Measurements from ENCODE around the gene AP2B1.
"Not testable (repeated sequence)": the region's sequence is repeated elsewhere in the genome, so short reads cannot be mapped to it uniquely, and the experiment has no call there.

AP2B1 gene

DNA sequence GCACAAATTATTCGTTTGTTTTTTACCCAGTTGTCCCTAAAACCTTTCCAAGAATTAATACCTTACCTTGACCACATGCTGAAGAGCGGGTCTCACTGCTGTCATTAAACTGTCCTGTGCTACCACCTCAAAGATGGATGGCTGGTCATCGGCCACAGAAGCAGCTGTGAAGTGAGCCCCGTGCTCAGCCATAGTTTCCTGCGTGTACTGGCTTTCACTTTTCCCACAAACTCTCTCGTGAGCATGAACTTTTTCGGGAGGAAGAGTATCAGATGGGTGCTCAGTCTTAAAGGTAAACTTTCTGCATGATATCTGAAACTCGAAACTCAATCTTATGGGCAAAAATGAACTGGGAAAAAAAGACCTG, 9.3 kb upstream of the AP2B1 start:
- DNase-seq (ENCODE audit: low read depth) = no peak

DNA sequence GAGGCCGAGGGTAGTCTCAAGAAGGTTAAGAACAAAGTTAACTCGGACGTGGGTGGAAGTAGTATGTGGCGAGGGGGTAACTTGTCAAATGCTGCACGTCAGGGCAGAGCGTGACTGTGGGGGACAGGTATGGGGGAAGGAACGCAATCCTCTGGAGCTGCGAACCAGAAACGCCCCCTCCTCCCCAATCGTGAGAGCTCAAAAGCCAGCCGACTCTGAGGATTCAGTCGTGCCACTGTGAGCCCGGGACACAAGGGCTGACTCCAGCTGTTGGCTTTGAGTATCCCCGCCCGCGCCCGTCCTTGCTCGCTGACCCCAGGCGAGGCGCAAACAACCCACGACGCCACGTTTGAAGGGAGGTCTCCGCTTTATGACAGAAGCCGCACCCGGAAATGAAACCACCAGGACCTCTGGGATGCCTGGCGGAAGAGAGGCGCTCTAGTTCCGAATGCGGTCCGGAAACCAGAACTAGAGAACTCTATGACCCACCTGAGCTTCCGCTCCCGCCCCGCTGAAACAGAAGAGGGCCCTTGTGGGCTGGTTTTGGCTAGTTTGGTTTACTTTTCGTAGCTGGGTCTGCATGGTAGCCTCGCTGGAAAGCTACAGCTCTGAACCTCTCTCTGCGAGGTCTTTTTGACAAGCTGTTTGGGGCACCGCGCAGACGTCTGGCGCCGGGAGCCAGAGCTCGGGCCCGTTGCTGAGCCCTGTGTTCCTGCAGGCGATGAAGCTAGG, 8.8 kb upstream of the AP2B1 start, which contains the start of gene PEX12:
Gene PEX12, minus strand, starts transcription at position 375 of the 732 bp plus-strand sequence. CDS start 550 bp downstream, outside the sequence.
- DNase-seq (ENCODE audit: low read depth) = peak; percentile 45

DNA sequence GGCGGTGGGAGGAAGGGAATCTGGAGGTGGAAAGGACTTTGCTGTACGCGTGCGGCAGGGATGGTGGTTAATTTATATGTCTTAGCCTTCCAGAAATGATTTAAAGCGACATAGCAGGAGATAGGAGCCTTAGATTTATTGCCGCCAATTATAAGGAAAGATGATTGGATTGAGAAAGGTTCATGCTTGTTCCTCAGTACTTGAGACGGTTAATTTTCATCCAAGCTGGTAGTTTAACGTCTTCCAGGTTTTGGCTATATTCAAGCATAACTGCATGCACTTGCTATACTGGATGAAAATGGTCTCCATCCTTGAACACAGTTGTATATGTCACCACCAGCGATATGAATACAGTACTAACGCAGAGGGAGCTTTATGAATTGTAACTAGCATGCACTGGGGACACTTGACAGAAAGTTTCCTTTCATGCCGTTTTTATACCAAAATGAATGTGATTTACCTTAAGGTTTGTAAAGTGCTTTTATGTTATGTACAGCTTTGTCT, 8.1 kb upstream of the AP2B1 start:
- DNase-seq (ENCODE audit: low read depth) = no peak

DNA sequence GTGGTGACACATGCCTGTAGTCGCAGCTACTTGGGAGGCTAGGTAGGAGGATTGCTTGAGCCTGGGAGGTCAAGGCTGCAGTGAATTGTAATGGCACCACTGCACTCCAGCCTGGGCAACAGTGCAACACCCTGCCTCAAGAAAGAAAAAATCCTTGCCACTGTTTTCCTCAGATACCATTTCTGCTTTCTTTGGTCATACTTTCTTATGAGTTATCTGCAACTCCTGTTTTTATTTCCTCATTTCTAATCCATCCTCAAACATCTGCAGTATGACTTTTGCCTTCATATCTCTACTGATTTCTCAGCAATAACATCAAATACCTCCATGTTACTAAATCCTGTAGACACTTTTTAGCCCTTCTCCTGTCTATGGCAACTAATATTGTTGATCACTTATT, 3.1 kb upstream of the AP2B1 start:
- DNase-seq (ENCODE audit: low read depth) = no peak

DNA sequence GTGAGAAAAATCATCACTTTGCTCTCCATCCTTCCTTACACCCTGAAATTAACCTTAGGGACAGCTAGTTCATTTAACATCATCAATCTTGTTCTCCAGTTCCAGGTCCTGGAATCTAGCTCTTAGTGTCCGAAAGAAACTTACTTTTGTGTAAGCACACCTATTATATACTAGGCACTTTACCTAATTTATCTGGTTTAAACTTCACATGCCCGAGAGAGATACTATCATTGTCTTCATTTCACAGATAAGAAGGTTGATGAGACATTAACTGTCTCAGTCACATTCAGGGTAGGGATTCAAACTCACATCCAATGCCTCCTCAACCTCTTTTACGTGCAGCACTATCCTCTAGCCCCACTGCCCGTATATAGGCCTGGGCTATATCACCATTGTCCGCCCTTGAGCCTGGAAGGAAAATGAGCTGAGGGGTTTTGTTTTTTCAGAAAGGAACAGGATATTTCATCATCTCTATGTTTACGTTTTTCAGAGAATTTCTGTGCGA, 501 bp upstream of the AP2B1 start:
- DNase-seq (ENCODE audit: low read depth) = no peak

DNA sequence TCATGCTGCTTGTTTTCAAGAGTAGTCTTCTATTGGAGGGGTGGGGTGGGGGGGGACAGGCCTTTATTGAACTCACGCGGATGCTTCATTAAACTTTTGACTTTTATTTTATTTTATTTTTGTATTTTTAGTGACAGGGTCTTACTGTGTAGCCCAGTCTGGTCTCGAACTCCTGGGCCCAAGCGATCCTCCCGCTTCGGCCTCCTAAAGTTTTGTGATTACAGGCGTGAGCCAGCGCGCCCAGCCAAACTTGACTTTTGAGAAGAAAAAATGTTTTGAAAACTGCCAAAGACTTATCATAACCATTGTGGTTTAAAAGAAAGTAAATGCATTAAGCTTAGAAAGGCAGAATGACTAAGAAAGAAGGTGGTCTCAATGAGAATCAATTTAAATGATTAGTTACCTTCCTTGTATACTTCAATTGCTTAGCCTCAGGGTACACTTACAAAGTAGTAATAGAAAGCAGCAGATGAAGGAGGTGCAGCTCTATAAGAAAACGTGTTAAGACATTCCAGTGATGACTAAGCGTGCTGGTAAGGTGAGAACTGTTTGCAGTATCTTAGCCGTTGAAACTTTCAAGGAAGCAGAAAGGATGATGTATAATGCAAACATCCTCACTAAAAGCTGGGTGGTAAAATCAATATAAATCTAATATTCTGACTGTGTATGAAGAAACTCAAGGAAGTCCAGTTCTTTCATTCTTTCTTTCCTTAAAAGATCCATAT, 1.2 kb downstream of the AP2B1 start:
- DNase-seq (ENCODE audit: low read depth) = peak; percentile 61

DNA sequence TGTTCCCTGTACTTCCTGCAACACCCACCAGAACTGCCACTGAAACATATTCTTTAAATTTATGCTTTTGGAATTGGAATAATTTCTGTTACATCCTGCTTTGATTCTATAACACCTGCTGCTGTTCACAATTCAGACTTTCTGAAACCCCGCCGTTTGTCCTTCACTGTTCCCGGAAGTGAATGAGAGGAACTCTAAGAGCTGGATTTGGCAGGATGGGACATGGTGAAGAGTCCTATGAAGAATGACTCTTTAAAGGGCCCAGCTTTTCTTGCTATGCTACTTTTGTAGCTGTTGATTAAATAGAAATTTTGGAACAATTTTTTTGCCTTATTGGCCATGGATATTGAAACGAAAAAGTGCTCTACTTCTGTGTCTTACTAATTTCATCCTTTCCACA, 8.9 kb downstream of the AP2B1 start:
- no peak for DNase-seq (ENCODE audit: low read depth)

DNA sequence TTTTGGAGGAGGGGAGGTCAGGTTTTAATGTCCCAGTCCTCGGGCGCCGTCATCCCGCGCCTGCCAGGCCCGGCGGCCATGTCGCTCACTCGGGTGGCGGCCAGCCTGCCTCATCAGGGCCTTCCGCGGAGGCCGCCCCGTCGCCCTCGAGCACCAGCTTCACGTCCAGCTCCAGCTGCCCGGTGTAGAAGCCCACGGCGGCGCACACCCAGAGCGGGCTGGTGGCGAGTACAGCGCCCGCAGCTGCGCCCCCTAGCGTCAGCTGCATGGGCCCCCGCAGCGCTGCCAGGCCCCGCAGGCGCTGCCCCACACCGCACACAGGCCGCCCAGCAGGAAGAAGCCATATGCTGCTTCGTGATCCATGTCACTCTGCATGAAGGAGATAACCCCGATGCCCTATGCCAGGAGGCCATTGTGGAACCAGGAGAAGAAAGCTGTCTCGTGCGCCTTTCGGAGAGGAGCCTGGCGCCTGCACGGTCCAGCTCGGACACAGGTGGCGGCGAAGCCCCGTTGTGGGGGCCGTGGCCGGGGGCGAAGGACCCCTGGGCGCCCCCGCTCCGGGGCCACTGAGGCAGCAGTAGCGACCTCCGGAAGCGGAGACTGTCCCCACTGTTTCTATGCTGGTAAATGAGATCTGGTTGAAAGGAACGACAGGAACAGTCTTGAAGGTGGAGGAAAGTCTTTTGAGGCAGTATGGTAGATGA, 9.6 kb downstream of the AP2B1 start:
- no peak for DNase-seq (ENCODE audit: low read depth)

DNA sequence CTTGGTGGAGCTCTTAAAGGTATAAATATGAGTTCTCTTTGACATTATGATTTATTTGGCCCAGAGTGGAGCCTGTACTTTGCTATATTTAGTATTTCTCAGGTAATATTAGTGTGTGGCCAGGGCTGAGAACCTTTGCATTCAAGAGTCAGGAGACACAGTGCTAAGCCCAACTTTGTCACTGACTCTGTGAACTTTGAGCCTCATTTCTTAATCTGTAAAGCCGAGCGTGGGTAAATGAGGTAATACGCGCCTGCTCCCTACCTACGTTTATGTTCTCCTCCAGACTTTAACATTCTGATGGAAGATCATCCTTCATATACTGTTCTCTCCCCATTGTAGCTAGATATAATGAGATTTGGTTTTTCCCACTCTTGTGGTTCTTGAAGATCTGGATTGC, 10.5 kb downstream of the AP2B1 start:
- DNase-seq (ENCODE audit: low read depth) = no peak

DNA sequence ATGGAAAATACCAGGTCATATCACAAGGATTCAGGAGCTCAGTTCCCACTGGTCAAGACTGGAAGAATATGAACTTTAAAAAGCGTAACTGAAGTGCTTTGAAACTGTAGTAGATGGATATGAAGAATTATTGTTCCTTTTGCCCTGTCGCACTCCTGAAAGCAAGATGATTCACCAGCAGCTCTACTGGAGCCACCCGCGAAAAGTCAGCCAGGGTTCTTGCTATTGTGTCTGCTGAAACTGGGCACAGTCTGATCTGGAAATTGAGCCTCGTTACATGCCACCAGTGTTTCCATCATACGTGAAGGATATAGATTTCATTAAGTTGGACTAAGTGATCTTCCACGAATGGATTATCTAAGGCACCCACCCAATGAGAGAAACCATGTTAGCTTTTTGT, 16.6 kb downstream of the AP2B1 start:
- no peak for DNase-seq (ENCODE audit: low read depth)

DNA sequence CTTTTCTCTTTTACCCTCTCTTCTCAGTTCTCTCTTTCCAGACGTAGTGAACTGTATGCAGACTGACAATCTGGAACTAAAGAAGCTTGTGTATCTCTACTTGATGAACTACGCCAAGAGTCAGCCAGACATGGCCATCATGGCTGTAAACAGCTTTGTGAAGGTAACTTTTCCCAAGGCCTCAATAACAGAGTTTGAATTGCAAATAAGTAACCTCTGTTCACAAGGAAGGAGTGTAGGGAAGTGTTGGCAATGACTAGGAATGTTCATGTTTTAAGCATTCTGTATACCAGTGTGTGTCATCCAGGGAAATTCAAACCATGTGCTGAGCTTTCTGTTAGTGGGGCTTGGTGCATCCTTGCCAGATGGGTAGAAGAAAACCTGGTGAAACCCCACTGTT, 18.6 kb downstream of the AP2B1 start:
- DNase-seq (ENCODE audit: low read depth) = peak; percentile 26

DNA sequence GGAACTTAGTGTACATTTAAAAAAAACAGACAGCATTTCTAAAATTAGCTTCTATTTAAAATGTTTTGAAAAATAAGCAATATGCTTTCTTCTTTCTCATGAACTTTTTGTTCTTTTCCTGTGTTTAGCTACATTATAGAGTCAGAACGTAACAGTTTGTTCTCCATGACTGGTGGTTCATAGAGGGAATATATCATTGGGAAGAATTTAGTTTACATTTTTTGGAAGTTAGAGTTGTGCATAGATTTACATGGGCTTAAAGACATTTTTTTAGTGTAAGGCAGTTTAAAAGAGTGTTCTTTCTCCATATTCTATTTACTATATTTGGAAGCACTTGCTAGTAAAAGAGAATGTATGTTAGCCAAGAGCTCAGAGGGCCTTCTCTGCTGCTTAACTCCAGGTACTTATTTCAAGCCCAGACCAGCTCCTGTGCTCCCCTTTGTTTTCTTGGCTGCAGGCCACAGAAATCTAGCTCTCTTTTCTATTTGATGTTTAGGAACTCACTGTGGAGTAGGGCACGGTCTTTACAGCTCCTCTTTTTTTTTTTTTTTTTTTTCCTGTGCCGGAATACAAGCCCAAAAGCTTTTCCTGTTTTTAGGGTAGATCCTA, 20.2 kb downstream of the AP2B1 start:
- no peak for DNase-seq (ENCODE audit: low read depth)

DNA sequence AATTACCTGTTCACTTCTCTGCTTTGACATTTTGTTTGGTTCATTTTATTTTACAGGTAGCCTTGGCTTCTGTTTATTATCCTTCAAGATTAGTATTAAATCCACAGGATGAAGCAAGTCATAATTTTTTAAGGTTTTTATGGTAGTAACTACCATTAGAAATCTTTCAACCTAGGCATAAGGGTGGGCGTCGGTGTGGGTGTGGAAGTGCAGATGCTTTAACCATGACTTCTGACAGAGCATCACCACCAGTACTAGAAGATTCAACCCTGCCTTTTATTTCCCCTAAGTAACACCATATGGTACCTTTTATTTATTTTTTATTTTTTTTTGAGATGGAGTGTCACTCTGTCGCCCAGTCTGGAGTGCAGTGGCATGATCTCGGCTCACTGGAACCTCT, 22.7 kb downstream of the AP2B1 start:
- no peak for DNase-seq (ENCODE audit: low read depth)

DNA sequence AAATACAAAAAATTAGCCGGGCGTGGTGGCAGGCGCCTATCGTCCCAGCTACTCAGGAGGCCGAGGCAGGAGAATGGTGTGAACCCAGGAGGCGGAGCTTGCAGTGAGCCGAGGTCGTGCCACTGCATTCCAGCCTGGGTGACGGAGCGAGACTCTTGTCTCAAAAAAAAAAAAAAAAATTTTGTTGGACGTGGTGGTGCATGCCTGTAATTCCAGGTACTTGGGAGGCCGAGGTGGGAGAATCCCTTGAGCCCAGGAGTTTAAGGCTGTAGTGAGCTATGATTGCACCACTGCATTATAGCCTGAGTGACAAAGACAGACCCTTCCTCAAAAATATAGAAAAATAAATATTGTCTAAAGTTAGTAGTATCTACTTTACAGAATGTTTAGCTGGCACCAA, 23.6 kb downstream of the AP2B1 start:
- DNase-seq (ENCODE audit: low read depth) = not testable (repeated sequence)

DNA sequence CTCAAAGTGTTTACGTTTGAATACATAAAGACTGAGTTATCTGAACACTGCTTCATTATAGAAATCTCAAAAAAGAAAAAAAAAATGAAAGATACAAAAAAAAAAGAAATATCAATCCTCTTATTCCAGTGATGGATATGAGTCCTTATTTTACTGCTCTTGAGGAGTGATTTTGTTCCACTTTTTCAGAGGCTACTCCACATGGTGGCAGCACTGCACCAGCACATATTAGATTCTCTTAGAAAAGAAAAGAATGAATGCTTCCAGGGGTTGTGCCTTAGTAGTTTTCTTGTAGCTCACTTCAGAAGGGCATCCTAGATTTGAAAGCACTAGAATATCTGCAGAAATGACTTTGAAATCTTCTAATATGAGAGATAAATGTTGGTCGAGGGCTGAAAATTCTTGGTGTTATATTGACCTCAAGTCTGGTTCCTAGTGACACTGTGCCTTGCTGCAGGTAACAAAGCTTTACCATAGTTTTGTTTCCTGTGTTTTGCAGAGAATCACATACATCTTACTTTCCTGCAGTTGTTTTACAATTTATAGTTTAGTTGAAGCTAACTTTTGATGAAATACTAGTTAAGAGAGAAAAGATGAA, 25.9 kb downstream of the AP2B1 start:
- DNase-seq (ENCODE audit: low read depth) = no peak

DNA sequence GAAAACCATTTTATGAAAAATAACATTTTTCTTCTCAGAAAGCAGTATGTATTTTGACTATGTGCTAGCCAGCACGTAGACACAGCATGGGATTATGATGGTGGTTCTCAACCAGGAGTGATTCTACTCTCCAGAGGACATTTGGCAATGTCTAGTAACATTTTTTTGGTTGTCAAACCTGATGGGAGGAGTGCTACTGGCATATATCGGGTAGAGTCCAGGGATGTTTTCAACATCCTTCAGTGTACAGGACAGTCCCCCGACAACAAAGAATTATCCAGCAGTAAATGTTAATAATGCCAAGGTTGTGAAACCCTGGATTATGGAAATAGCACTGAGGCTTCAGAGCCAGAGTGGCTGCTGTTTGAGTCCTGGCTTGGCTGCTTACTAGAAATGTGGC, 27.7 kb downstream of the AP2B1 start:
- no peak for DNase-seq (ENCODE audit: low read depth)

DNA sequence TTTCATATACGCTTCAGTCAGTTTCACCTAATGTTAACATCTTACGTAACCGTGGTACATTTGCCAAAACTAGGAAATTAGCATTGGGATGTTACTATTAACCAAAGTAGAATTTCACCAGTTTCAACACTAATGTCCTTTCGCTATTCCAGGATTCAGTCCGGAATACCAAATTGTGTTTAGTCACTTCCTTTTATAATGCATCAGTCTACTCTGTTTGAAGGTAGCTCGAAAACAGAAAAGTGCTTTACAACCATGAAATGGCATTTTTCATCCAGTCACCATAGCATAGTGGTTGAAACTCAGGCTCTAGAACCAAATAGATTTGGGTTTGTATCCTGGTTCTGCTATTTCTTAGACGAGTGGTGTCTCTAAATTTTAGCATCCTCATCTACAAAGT, 29.4 kb downstream of the AP2B1 start:
- DNase-seq (ENCODE audit: low read depth) = no peak

DNA sequence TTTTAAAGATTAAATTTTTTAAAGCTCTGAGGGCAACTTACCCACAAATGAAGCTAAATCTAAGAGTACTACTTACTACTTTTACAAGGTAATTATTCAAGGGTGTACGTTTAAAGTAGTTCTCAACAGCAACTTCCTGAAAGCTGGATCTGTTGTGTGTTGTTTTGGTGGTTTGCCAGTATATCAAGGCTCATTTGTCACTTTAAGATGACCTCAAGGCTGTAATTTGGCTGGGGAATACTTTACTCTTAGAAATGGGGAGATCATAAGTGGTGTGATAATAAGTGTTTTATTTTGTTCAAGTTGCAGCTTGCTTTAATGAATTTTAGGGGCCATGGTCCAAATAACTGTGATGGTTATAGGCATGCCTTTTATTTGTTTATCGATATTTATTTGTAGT, 30.4 kb downstream of the AP2B1 start:
- no peak for DNase-seq (ENCODE audit: low read depth)

DNA sequence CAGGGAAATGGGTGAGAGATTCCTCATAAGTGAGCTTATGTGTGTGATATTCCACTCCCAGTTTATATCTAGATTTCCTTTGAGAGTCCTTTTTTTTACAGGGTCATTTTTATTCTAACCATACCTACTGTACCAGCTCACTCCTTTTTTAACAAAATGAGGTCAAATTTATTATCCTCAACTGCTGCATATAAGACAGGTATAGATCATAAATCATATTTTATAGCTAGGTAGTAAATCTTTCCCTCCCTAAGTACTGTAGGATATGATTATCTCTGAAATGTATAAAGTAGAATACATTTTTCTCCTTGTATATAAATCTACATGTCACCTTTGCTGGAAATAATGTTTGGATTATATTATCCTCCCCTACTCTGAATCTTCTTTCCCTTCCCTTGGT, 31.5 kb downstream of the AP2B1 start:
- no peak for DNase-seq (ENCODE audit: low read depth)

DNA sequence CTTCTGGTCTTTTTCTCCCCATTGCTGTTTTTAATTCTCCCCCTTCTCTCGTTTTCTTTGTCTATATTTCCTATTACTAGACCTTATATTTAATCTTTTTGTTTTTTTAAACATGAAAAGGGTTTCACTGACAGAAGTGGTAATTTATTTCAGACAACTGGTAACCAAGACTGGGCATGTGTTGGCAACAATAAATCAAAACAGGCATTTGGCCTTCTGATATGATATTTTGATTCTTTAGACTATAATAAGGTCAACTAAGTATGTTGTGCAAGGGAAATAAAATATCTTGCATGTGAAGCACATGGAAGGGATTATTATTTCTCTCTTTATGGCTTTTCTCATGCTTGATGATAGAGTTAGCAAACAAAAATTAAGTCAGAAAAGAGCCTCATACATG, 34.6 kb downstream of the AP2B1 start:
- no peak for DNase-seq (ENCODE audit: low read depth)

DNA sequence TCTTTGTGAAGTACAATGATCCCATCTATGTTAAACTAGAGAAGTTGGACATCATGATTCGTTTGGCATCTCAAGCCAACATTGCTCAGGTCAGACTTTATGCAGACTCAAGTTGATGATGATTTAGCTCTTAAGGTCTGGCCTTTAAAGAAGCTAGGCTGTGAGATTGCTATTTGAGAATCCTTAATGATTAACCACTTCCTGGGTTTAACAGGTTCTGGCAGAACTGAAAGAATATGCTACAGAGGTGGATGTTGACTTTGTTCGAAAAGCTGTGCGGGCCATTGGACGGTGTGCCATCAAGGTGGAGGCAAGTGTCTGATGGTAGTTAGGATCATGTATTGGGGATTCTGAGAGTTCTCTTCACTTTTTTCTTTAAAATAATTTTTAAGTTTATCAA, 40.3 kb downstream of the AP2B1 start:
- no peak for DNase-seq (ENCODE audit: low read depth)
